GM12892 (cell line): Measurements from ENCODE around the gene LRRC42.

Experiments
- POLR2A ChIP-seq: IDR thresholded peaks from 2 replicates; pipeline ENCODE4 v1.6.1; 2011; ENCODE audit warnings: low read depth, low read length, control low read depth
- POLR2AphosphoS5 ChIP-seq: IDR thresholded peaks from 2 replicates; pipeline ENCODE4 v1.6.1; 2011; ENCODE audit warnings: low read depth, low read length, control low read depth

DNA sequence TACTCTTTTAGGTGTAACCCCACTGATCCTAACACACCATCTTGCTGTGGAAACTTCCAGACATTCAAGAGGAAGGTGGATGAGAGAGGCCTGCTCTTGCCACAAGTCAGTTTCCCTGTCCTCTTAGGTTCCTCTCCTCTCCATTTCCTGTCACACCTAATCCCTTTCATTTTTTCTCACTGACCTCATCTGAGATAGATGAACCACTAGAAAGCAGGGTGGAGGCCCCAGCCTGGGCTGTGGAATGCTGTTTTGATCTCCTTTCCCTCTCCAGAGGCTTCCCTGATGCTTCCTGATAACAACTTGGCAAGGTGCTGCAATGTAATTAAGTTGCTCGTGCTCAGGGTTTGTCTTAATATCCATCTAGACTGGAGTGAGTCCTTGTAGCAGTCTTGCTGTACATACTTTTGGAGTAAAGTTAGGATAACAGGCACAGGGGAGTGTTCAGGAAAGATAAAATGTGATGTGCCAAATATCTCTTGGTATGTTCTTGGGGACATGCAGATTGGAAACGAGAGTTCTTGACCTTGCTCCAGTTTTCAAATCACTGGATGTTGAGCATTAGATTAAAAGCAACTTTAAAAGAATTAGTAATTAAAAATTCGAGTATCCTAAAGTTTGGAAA is 11.2 kb downstream of the LRRC42 start:
- TF ChIP-seq POLR2A (no peak), POLR2AphosphoS5 (no peak)
